ENCODE data around the gene SLC44A2. TPM values are rescaled to one million over a fixed set of nuclear protein-coding genes. Genes with fewer than 3 reads are reported as not detected.

The SLC44A2 gene
- total and polyA plus RNA-seq, 2 of the 13 experiments (the other 11 are each of a cell fraction or from before 2014, with no cell fraction given), result 2.4 to 5.6 TPM

DNA sequence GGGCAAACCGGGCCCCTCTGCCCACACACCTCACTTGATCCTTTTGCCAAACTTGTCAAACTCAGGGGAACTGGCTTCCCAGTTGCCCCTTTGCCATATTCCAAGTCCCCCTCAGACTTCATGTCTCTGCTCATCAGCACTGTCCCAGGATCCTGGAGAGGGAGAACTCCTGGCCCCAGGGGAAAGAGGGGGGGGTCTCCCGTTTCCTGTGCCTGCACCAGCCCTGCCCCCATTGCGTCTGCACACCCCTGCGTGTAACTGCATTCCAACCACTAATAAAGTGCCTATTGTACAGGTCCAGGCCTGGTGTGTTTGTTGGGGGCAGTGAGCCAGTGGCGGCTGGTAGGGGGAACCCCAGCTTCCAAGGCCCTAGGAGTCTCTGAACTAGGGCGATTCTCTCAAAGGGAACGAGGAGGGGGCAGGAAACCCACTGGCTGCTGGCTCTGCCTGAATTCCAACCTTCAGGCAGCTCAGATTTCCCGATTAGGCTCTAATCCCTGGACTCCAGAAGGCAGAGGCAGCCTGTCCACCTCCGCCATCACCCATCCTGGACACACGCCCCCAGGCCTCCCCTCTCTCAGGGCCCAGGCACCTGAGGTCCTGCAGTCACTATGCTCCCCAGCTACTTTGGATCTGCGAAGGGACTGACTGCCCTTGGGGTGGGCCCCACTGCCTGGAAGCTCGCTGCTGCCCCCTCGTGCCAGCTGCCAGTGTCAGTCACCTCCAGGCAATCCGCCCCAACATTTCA lies 19.1 kb downstream of the SLC44A2 start (continued):
- TF ChIP-seq ZFY (CRISPR knock-in tag; IDR thresholded peaks at IDR 0.05), result 0 out of 2 replicates have a peak, but pooled peaks have one; percentile 28
- no peak for TF ChIP-seq ZNF816 (CRISPR knock-in tag; IDR thresholded peaks at IDR 0.05; ENCODE audit: borderline replicate concordance)
- TF ChIP-seq, protein P1, sequence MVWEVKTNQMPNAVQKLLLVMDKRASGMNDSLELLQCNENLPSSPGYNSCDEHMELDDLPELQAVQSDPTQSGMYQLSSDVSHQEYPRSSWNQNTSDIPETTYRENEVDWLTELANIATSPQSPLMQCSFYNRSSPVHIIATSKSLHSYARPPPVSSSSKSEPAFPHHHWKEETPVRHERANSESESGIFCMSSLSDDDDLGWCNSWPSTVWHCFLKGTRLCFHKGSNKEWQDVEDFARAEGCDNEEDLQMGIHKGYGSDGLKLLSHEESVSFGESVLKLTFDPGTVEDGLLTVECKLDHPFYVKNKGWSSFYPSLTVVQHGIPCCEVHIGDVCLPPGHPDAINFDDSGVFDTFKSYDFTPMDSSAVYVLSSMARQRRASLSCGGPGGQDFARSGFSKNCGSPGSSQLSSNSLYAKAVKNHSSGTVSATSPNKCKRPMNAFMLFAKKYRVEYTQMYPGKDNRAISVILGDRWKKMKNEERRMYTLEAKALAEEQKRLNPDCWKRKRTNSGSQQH (CRISPR knock-in tag; IDR thresholded peaks at IDR 0.05; ENCODE audit: low read depth), result no peak
- TF ChIP-seq U2AF1 (optimal IDR thresholded peaks at IDR 0.05; ENCODE audit: low read depth, low read length), result no peak
- no peak for TF ChIP-seq ZNF709 (CRISPR knock-in tag; IDR thresholded peaks at IDR 0.05)
- TF ChIP-seq IRF9 (CRISPR knock-in tag; IDR thresholded peaks at IDR 0.05; ENCODE audit: borderline replicate concordance), result no peak
- no peak for TF ChIP-seq TCF12 (IDR thresholded peaks at IDR 0.05)
- no peak for TF ChIP-seq TCF12 (CRISPR knock-in tag; IDR thresholded peaks at IDR 0.05)
- TF ChIP-seq NR2C2 (CRISPR knock-in tag; IDR thresholded peaks at IDR 0.05; ENCODE audit: borderline replicate concordance), result no peak
- TF ChIP-seq ZBTB7B (CRISPR knock-in tag; IDR thresholded peaks at IDR 0.05), result peak; percentile 33; the same call in 1 of the 2 replicates
- no peak for TF ChIP-seq HNF1A (IDR thresholded peaks at IDR 0.05; ENCODE audit: low read depth)
- TF ChIP-seq HNF1A (CRISPR knock-in tag; IDR thresholded peaks at IDR 0.05; ENCODE audit: borderline replicate concordance), result no peak
- TF ChIP-seq TBL1XR1 (IDR thresholded peaks at IDR 0.05; ENCODE audit: borderline replicate concordance, low read length, partially characterized antibody), result no peak
- TF ChIP-seq HDAC1 (CRISPR knock-in tag; IDR thresholded peaks at IDR 0.05), result peak; percentile 24; the same call in 1 of the 2 replicates
- TF ChIP-seq ZSCAN31 (CRISPR knock-in tag; IDR thresholded peaks at IDR 0.05; ENCODE audit: low read depth), result peak; percentile 25; the same call in 1 of the 2 replicates
- TF ChIP-seq, protein P2, sequence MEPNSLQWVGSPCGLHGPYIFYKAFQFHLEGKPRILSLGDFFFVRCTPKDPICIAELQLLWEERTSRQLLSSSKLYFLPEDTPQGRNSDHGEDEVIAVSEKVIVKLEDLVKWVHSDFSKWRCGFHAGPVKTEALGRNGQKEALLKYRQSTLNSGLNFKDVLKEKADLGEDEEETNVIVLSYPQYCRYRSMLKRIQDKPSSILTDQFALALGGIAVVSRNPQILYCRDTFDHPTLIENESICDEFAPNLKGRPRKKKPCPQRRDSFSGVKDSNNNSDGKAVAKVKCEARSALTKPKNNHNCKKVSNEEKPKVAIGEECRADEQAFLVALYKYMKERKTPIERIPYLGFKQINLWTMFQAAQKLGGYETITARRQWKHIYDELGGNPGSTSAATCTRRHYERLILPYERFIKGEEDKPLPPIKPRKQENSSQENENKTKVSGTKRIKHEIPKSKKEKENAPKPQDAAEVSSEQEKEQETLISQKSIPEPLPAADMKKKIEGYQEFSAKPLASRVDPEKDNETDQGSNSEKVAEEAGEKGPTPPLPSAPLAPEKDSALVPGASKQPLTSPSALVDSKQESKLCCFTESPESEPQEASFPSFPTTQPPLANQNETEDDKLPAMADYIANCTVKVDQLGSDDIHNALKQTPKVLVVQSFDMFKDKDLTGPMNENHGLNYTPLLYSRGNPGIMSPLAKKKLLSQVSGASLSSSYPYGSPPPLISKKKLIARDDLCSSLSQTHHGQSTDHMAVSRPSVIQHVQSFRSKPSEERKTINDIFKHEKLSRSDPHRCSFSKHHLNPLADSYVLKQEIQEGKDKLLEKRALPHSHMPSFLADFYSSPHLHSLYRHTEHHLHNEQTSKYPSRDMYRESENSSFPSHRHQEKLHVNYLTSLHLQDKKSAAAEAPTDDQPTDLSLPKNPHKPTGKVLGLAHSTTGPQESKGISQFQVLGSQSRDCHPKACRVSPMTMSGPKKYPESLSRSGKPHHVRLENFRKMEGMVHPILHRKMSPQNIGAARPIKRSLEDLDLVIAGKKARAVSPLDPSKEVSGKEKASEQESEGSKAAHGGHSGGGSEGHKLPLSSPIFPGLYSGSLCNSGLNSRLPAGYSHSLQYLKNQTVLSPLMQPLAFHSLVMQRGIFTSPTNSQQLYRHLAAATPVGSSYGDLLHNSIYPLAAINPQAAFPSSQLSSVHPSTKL (CRISPR knock-in tag; IDR thresholded peaks at IDR 0.05), result peak; percentile 26; the same call in 1 of the 2 replicates
- no peak for TF ChIP-seq GPN1 (CRISPR knock-in tag; IDR thresholded peaks at IDR 0.05; ENCODE audit: borderline replicate concordance)

Data from HepG2 (cell line).